Kidney (tissue), 14 donors: ENCODE data around the gene IL36B. TPM values are rescaled to one million over a fixed set of nuclear protein-coding genes. Genes with fewer than 3 reads are reported as not detected.

Experiments used
- DNase-seq, 5 donors: peaks; one replicate each; pipeline ENCODE4 v3.0.0-alpha.2; 2013 to 2020
- FAIRE-seq: peaks from 2 replicates; lab custom pipeline; 2012; peaks lifted over from hg19 to GRCh38; lab: Jason Lieb, UNC
- H3K27ac ChIP-seq, 2 donors: one replicate each; pipeline ENCODE4 v1.7.0; 2013; ENCODE audit warnings: low read depth in 2 of 2, low read length in 2 of 2, inconsistent platforms in 1 of 2
- H3K27me3 ChIP-seq: one replicate; pipeline ENCODE4 v1.7.1; 2013; ENCODE audit warnings: low read length, inconsistent platforms; ENCODE audit not compliant: control insufficient read depth, insufficient read depth
- H3K36me3 ChIP-seq, 3 donors: one replicate each; pipeline versions ENCODE4 v1.7.0 to v1.7.1; 2013; ENCODE audit warnings: low read length in 3 of 3, control low read depth in 1 of 3, inconsistent platforms in 1 of 3; ENCODE audit not compliant: insufficient read depth in 3 of 3, control insufficient read depth in 2 of 3
- H3K4me1 ChIP-seq, 3 donors: one replicate each; pipeline versions ENCODE4 v1.7.0 to v1.7.1; 2013; ENCODE audit warnings: low read length in 3 of 3, inconsistent platforms in 1 of 3, low read depth in 1 of 3; ENCODE audit not compliant: control insufficient read depth in 2 of 3, insufficient read depth in 2 of 3
- H3K4me3 ChIP-seq, 3 donors: one replicate each; pipeline versions ENCODE4 v1.7.0 to v1.8.1; 2013; ENCODE audit warnings: low read length in 3 of 3, control low read depth in 1 of 3, inconsistent platforms in 1 of 3
- H3K9ac ChIP-seq, 3 donors: one replicate each; pipeline versions ENCODE4 v1.7.0 to v1.7.1; 2013; ENCODE audit warnings: low read length in 3 of 3, control low read depth in 1 of 3, inconsistent platforms in 1 of 3
- H3K9me3 ChIP-seq, 3 donors: one replicate each; pipeline versions ENCODE4 v1.7.0 to v1.7.1; 2013; ENCODE audit warnings: low read length in 3 of 3, control low read depth in 1 of 3, inconsistent platforms in 1 of 3; ENCODE audit not compliant: control insufficient read depth in 2 of 3, insufficient read depth in 1 of 3
- CTCF ChIP-seq: IDR thresholded peaks from 3 replicates; pipeline ENCODE4 v1.5.1; 2012; ENCODE audit warnings: mild to moderate bottlenecking, moderate library complexity, borderline replicate concordance; ENCODE audit not compliant: insufficient read depth; ENCODE audit errors: extremely low read depth
- intact Hi-C: fragments of 100-400 bp; cut with DNase I; formaldehyde crosslinking; loops from one replicate; pipeline ENCODE4 v1.11.1; 2022
- polyA plus RNA-seq: library from polyadenylated mRNA; stranded (reverse); fragments of 350-450 nt; fragmentation: Illumina TruSeq; extraction: RNeasy Lipid Tissue Mini Kit (QIAGEN cat#74804); gene quantifications from one replicate; pipeline ENCODE4 v1.2.3, GENCODE V29; 2014; ENCODE audit warnings: low read depth, low replicate concordance; ENCODE audit not compliant: insufficient read depth
- total RNA-seq: library from RNA; stranded (reverse); fragmentation: NEBNext Ultra II Directional; extraction: Animal tissue kit (Norgen Biotek cat#: 25700); gene quantifications from one replicate; pipeline ENCODE4 v1.2.1, GENCODE V29; 2021
- donor health status: control.
- donor health status: control.
- donor health status: control.
- donor health status: control.
- donor health status: control.
- donor health status: DM: yes; HTN: yes; CAD: no.
- donor health status: Normal renal cell carcinoma (clear cell type).

The IL36B gene
- total and polyA plus RNA-seq, 2 donors from 2014 or later: not detected

- FAIRE-seq: no peak
- intact Hi-C loops: no loop called here
- no peaks in the 10 kb centered on the region for H3K36me3 ChIP-seq
These were observed 20.7 kb upstream of the IL36B start for GRCh38 chr2:113073325-113073834.

GRCh38 chr2:113072584-113072983, 19.9 kb upstream of the IL36B start:
- Histone ChIP-seq H3K9me3 (no peaks in the 10 kb centered on the region), H3K27me3 (no peaks in the 10 kb centered on the region), H3K27ac (no peak overlapping the region), H3K4me3 (no peak overlapping the region), H3K9ac (no peak overlapping the region), H3K36me3 (no peaks in the 10 kb centered on the region), H3K4me1 (no peaks in the 10 kb centered on the region)
- no peak for TF ChIP-seq CTCF
- DNase-seq (no peak), FAIRE-seq (no peak)
- intact Hi-C loops: no loop called here

More at GRCh38 chr2:113073325-113073834, 20.7 kb upstream of the IL36B start:
- H3K9ac ChIP-seq: no peak overlapping the region
- H3K4me3 ChIP-seq: no peak overlapping the region
- no peaks in the 10 kb centered on the region for H3K4me1 ChIP-seq
- H3K27ac ChIP-seq: no peak overlapping the region
- no peaks in the 10 kb centered on the region for H3K9me3 ChIP-seq
- no peak for DNase-seq
- no peaks in the 10 kb centered on the region for H3K27me3 ChIP-seq
- no peak for TF ChIP-seq CTCF

- intact Hi-C loops: no loop called here
- TF ChIP-seq CTCF: no peak
These were observed 17.9 kb upstream of the IL36B start for GRCh38 chr2:113070606-113070975.

More at GRCh38 chr2:113070606-113070975, 17.9 kb upstream of the IL36B start:
- Histone ChIP-seq H3K4me1 (no peaks in the 10 kb centered on the region), H3K9ac (no peak overlapping the region), H3K27me3 (no peaks in the 10 kb centered on the region), H3K4me3 (no peak overlapping the region), H3K9me3 (no peaks in the 10 kb centered on the region), H3K27ac (no peak overlapping the region), H3K36me3 (no peaks in the 10 kb centered on the region)
- DNase-seq (no peak), FAIRE-seq (no peak)
